Lung (tissue), 12 donors: ENCODE results near the gene ATP7B. TPM values are rescaled to one million over a fixed set of nuclear protein-coding genes. Genes with fewer than 3 reads are reported as not detected.

ENCODE experiments used
- ATAC-seq: fragments of 200-7000 bp; cut with Tn5 transposase; one replicate; pipeline ENCODE4 v1.9.1; 2020; ENCODE audit warnings: moderate number of reproducible peaks; ENCODE audit not compliant: insufficient read depth, low FRiP score
- DNase-seq, 3 donors: peaks; one replicate each; pipeline ENCODE4 v3.0.0-alpha.2; 2013 to 2017
- H3K27ac ChIP-seq, 2 donors: one replicate each; pipeline ENCODE4 v1.5.1; 2013; ENCODE audit warnings: mild to moderate bottlenecking in 2 of 2, moderate library complexity in 2 of 2, control low read depth in 1 of 2, inconsistent platforms in 1 of 2, low read depth in 1 of 2, low read length in 1 of 2
- H3K27me3 ChIP-seq, 3 donors: one replicate each; pipeline ENCODE4 v1.5.1; 2013; ENCODE audit warnings: low read length in 2 of 3; ENCODE audit not compliant: control insufficient read depth in 3 of 3, insufficient read depth in 3 of 3
- H3K36me3 ChIP-seq, 4 donors: one replicate each; pipeline ENCODE4 v1.5.1; 2013; ENCODE audit warnings: low read length in 4 of 4, mild to moderate bottlenecking in 1 of 4, moderate library complexity in 1 of 4; ENCODE audit not compliant: control insufficient read depth in 4 of 4, insufficient read depth in 4 of 4
- H3K4me1 ChIP-seq, 5 donors: one replicate each; pipeline ENCODE4 v1.5.1; 2013; ENCODE audit warnings: low read length in 5 of 5, mild to moderate bottlenecking in 2 of 5, moderate library complexity in 1 of 5; ENCODE audit not compliant: control insufficient read depth in 5 of 5, insufficient read depth in 5 of 5
- H3K4me3 ChIP-seq: one replicate; pipeline ENCODE4 v1.5.1; 2013; ENCODE audit warnings: mild to moderate bottlenecking, control low read depth, moderate library complexity
- H3K9ac ChIP-seq, 2 donors: one replicate each; pipeline ENCODE4 v1.5.1; 2013; ENCODE audit warnings: low read length in 2 of 2, control low read depth in 1 of 2; ENCODE audit not compliant: insufficient read depth in 1 of 2
- H3K9me3 ChIP-seq, 4 donors: one replicate each; pipeline ENCODE4 v1.5.1; 2013; ENCODE audit warnings: low read length in 3 of 4, mild to moderate bottlenecking in 1 of 4, moderate library complexity in 1 of 4; ENCODE audit not compliant: control insufficient read depth in 4 of 4, insufficient read depth in 3 of 4
- WGBS, 2 donors: extraction: QIAGEN DNeasy Blood & Tissue Kit; methylation state at CpG; one replicate each; pipeline ENCODE4 v1.1.7; 2013; 5-methylcytosine and 5-hydroxymethylcytosine counted together
- polyA plus RNA-seq, 2 donors: library from polyadenylated mRNA; stranded (reverse); fragments of 200-250 nt; gene quantifications; one replicate each; pipeline ENCODE4 v1.2.1, GENCODE V29; 2013
- total RNA-seq, 2 donors: library from RNA; depleted of rRNA in 1 of 2; stranded (reverse); fragments of >200 nt in 1 of 2; gene quantifications; one replicate each; pipeline ENCODE4 v1.2.1, GENCODE V29; 2014 to 2021
- TF ChIP-seq, protein P1 (sequence below): IDR thresholded peaks from 2 replicates; pipeline ENCODE4 v1.5.1; 2012; ENCODE audit warnings: mild to moderate bottlenecking; ENCODE audit errors: control extremely low read depth, extremely low read depth
- donor health status: control.
- donor health status: control.
- donor health status: Bipolar disorder and iron deficiency.
- donor health status: healthy.
- donor health status: DM: yes; HTN: yes; CAD: no.

The ATP7B gene
- total and polyA plus RNA-seq, 4 donors = 1.4 to 10.2 (median 4.4) TPM

DNA sequence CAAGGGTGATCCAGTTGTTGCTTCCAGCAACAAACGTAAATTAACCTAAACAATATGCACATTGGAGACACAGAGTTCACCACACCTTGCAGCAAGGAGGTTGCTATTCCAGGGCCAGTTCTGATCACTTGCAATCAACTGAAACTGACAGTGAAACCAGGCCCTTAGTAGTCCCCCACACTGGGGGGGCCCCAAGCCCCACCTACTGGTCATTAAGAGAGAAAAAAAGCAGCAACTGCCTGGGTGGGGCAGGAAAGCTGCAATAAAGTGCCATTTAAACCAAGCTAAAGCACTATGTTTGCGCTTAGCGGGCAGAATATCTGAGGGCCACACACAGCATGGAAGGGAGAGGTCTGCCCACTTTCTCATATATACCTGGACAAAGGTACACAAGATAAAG lies 51.5 kb downstream of the ATP7B start:
- H3K36me3 ChIP-seq = peaks cover 0 to 6% (median 4%) of the 10 kb centered on the region in 4 donors
- no peak overlapping the region for H3K9ac ChIP-seq
- no peak for ATAC-seq
- no peak overlapping the region for H3K27ac ChIP-seq
- TF ChIP-seq, protein P1, sequence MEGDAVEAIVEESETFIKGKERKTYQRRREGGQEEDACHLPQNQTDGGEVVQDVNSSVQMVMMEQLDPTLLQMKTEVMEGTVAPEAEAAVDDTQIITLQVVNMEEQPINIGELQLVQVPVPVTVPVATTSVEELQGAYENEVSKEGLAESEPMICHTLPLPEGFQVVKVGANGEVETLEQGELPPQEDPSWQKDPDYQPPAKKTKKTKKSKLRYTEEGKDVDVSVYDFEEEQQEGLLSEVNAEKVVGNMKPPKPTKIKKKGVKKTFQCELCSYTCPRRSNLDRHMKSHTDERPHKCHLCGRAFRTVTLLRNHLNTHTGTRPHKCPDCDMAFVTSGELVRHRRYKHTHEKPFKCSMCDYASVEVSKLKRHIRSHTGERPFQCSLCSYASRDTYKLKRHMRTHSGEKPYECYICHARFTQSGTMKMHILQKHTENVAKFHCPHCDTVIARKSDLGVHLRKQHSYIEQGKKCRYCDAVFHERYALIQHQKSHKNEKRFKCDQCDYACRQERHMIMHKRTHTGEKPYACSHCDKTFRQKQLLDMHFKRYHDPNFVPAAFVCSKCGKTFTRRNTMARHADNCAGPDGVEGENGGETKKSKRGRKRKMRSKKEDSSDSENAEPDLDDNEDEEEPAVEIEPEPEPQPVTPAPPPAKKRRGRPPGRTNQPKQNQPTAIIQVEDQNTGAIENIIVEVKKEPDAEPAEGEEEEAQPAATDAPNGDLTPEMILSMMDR = no peak
- no peaks in the 10 kb centered on the region for H3K27me3 ChIP-seq
- H3K4me3 ChIP-seq = no peak overlapping the region
- 90% methylated on average over 3 of the region's 3 CpGs for WGBS, 2 donors
- DNase-seq = no peak
- H3K9me3 ChIP-seq = no peaks in the 10 kb centered on the region
- peaks cover 0 to 17% (median 0%) of the 10 kb centered on the region in 5 donors for H3K4me1 ChIP-seq

DNA sequence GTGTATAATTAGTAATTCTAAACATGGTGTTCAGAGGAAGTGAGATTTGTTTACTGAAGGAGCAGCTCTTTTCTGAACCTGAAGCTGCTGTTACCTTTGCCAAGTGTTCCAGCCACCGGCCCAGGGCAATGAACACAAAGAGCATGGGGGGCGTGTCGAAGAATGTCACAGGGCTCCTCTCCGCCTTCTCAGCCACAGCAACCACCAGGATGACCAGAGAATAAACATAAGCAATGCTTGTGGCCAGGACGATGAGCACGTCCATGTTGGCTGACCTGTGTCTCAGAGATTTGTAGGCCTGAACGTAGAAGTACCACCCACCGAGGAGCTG lies 53.1 kb downstream of the ATP7B start:
- peaks cover 0 to 6% (median 4%) of the 10 kb centered on the region in 4 donors for H3K36me3 ChIP-seq
- ATAC-seq (no peak), DNase-seq (no peak)
- H3K4me1 ChIP-seq = peaks cover 0 to 32% (median 6%) of the 10 kb centered on the region in 5 donors
- no peak overlapping the region for H3K9ac ChIP-seq
- H3K27ac ChIP-seq = no peak overlapping the region
- no peak overlapping the region for H3K4me3 ChIP-seq
- no peaks in the 10 kb centered on the region for H3K27me3 ChIP-seq
- no peaks in the 10 kb centered on the region for H3K9me3 ChIP-seq
- 88% methylated on average over 8 of the region's 8 CpGs for WGBS, 2 donors
- TF ChIP-seq, protein P1 = no peak

DNA sequence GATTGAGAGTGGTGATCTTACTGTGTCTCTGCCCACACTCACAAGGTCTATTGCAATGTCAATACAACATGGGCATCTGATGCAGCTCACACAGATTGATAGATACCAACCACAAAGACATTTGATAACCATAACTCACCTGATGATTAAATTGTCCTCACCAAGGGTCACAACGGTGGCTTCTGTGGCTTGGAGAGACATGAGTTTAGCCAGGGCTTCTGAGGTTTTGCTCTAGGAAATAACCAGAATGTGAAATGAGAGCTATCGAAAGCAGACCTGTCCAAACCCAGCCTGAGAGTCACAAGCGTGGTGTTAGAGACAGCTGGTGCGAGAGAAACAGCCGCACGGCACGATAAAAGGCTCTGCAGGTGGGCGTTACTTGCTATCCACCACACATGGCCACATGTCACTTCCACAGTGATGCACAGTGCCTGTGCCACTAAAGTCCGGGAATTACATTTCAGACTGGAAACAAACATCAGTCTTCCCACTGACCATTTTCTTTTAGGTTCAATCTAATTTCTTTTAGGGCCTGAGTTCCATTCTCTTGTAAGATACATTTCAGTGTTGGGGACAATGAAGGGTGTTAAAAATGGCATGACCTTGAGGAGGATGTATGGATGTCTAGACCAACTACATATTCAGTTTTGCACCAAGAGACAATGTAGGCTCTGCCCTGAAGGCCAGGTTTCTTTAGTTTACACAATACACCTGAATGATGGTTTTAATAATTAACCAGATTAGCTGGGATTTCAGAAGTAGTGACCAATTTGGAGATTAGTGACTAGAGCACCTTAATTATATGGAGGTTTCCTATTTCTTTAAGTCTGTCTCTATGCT lies 53.7 kb downstream of the ATP7B start:
- 83 to 96% methylated on average over 9 of the region's 9 CpGs for WGBS, 2 donors
- no peak for ATAC-seq
- Histone ChIP-seq H3K27me3 (no peaks in the 10 kb centered on the region), H3K4me3 (no peak overlapping the region), H3K36me3 (peaks cover 0 to 6% (median 4%) of the 10 kb centered on the region in 4 donors), H3K9ac (no peak overlapping the region), H3K4me1 (peaks cover 0 to 38% (median 6%) of the 10 kb centered on the region in 5 donors), H3K27ac (no peak overlapping the region), H3K9me3 (no peaks in the 10 kb centered on the region)
- TF ChIP-seq, protein P1 = no peak
- DNase-seq = no peak

DNA sequence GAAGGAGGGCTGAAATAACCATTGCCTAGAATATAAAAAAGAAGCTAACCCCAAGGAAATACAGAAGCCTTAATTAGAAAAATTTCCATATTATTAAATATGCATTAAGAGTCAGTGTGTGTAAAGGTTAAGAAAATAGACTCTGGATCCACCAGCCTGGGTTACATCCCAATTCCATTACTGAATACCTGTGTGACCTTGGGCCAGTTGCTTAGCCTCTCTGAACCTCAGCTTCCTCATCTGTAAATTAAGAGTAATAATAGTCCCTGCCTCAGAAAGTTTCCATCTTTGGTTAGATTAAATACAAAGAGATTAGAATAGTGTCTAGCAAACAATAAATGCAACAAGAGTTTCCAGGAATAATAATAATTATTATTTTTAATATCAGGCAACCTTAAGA lies 54.5 kb downstream of the ATP7B start:
- Histone ChIP-seq H3K36me3 (peaks cover 0 to 6% (median 4%) of the 10 kb centered on the region in 4 donors), H3K9me3 (no peaks in the 10 kb centered on the region), H3K9ac (no peak overlapping the region), H3K4me1 (peaks cover 0 to 38% (median 6%) of the 10 kb centered on the region in 5 donors), H3K4me3 (no peak overlapping the region), H3K27ac (no peak overlapping the region), H3K27me3 (no peaks in the 10 kb centered on the region)
- TF ChIP-seq, protein P1 = no peak
- DNase-seq = no peak
- ATAC-seq = no peak
